Measurements from ENCODE around the gene ABCA10. TPM values are rescaled to one million over a fixed set of nuclear protein-coding genes. Genes with fewer than 3 reads are reported as not detected.

ABCA10 gene
- total RNA-seq, 1 experiment from 2014 or later = not detected

- no peak for DNase-seq (ENCODE audit: low spot score)
- no peak for TF ChIP-seq TEAD4 (CRISPR knock-in tag; IDR thresholded peaks at IDR 0.05)
- no peak for TF ChIP-seq ATF6 (CRISPR knock-in tag; IDR thresholded peaks at IDR 0.05)
- no peak for TF ChIP-seq MXD4 (CRISPR knock-in tag; IDR thresholded peaks at IDR 0.05; ENCODE audit: borderline replicate concordance)
- TF ChIP-seq ZNF263 (CRISPR knock-in tag; IDR thresholded peaks at IDR 0.05; ENCODE audit: low read depth) = no peak
- no peak for TF ChIP-seq RORB (CRISPR knock-in tag; IDR thresholded peaks at IDR 0.05)
- no peak for TF ChIP-seq IRF2 (CRISPR knock-in tag; IDR thresholded peaks at IDR 0.05; ENCODE audit: borderline replicate concordance, low read depth)
- no peak for TF ChIP-seq ETV6 (CRISPR knock-in tag; IDR thresholded peaks at IDR 0.05)
- Mint-ChIP-seq H3K4me3 (no peak overlapping the region), H3K9me3 (no peaks in the 10 kb centered on the region), H3K27me3 (ENCODE audit: low read depth) (no peaks in the 10 kb centered on the region), H3K4me1 (no peaks in the 10 kb centered on the region), H3K27ac (no peak overlapping the region), H3K36me3 (no peaks in the 10 kb centered on the region)
- ATAC-seq = no peak
- CTCF ChIA-PET = interaction anchor here (1.2 to 3.0 kb wide), 3 partner anchors 11 to 452 kb away, joined by 4 to 9 read pairs (median 7); no protein-coding TSS in a partner anchor
- POLR2A ChIA-PET = no interaction called here
Measured at GRCh38 chr17:69223809-69224208, 4.8 kb downstream of the ABCA10 start.

DNA sequence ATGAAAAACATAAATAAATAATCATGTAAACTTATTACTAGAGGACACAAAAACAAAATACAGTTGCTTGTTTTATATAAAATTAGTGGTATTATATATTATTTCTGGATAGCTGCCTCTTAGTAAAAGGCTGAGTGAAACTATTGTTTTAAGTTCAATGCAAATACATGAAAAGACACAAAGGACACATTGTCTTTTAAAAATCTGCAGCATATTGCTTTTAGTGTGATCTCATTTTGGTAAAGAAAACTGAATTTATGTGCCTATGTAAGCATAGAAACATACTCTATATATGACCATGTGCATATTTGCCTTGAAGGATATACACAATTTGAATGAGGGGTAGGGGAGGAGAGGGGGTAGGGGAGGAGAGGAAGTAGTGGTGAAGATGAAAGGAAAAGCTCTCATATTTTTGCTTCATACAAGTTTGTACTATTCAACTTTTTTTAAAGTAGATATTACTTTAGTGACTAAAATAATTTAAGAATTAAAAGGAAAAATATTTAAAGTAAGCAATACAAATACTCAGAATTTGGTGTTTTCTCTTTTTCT is 5.8 kb downstream of the ABCA10 start:
- no peak overlapping the region for H3K27ac Mint-ChIP-seq
- POLR2A ChIA-PET = no interaction called here
- no peaks in the 10 kb centered on the region for H3K4me1 Mint-ChIP-seq
- H3K4me3 Mint-ChIP-seq = no peak overlapping the region
- no peak for TF ChIP-seq RELA (CRISPR knock-in tag; IDR thresholded peaks at IDR 0.05; ENCODE audit: borderline replicate concordance)
- no peak for TF ChIP-seq PREB (CRISPR knock-in tag; IDR thresholded peaks at IDR 0.05; ENCODE audit: borderline replicate concordance)
- TF ChIP-seq ZNF263 (CRISPR knock-in tag; IDR thresholded peaks at IDR 0.05; ENCODE audit: low read depth) = no peak
- no peak for TF ChIP-seq ZNF416 (CRISPR knock-in tag; IDR thresholded peaks at IDR 0.05)
- no peak for TF ChIP-seq SMAD4 (CRISPR knock-in tag; IDR thresholded peaks at IDR 0.05)
- no peak for TF ChIP-seq TEAD4 (CRISPR knock-in tag; IDR thresholded peaks at IDR 0.05)
- TF ChIP-seq NR1H2 (CRISPR knock-in tag; IDR thresholded peaks at IDR 0.05) = no peak
- no peak for TF ChIP-seq SMAD3 (CRISPR knock-in tag; IDR thresholded peaks at IDR 0.05; ENCODE audit: borderline replicate concordance)
- TF ChIP-seq OVOL2 (CRISPR knock-in tag; IDR thresholded peaks at IDR 0.05; ENCODE audit: borderline replicate concordance) = no peak
- no peak for TF ChIP-seq ZNF423 (CRISPR knock-in tag; IDR thresholded peaks at IDR 0.05)
- no peak for TF ChIP-seq ZNF317 (CRISPR knock-in tag; IDR thresholded peaks at IDR 0.05; ENCODE audit: borderline replicate concordance, low read depth)
- ATAC-seq = no peak
- no peaks in the 10 kb centered on the region for H3K36me3 Mint-ChIP-seq
- CTCF ChIA-PET = interaction anchor here (1.7 kb wide), 1 partner anchor 451 kb away, joined by 7 read pairs; no protein-coding TSS in a partner anchor
- no peaks in the 10 kb centered on the region for H3K9me3 Mint-ChIP-seq
- H3K27me3 Mint-ChIP-seq (ENCODE audit: low read depth) = no peaks in the 10 kb centered on the region
- no peak for DNase-seq (ENCODE audit: low spot score)

DNA sequence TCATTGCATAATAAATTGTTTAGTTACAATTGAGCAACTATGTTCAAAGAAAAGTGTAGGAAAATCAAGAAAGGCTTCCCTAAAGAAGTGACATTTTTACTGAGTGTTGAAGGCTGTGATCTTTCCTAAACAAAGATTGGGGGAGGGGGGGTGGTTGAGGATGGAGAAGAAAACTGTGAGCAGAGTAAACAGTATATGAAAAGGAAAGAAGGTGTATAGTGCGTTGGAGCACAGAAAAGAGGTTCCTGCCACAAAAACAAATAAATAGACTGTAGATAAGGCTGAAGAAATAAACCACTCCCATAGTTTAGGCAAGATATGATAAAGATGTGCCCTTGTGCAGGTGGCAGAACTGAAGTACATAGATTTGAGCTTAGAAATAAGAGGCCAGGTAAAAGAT is 8.5 kb downstream of the ABCA10 start:
- ATAC-seq = no peak
- POLR2A ChIA-PET = no interaction called here
- Mint-ChIP-seq H3K4me3 (no peak overlapping the region), H3K4me1 (no peaks in the 10 kb centered on the region), H3K9me3 (no peaks in the 10 kb centered on the region), H3K27me3 (ENCODE audit: low read depth) (no peaks in the 10 kb centered on the region), H3K27ac (no peak overlapping the region), H3K36me3 (no peaks in the 10 kb centered on the region)
- TF ChIP-seq GRHL2 (CRISPR knock-in tag; IDR thresholded peaks at IDR 0.05; ENCODE audit: insufficient replicate concordance, severe bottlenecking) = no peak
- CTCF ChIA-PET = interaction anchor here (0.7 kb wide), 1 partner anchor 135 kb away, joined by 3 read pairs; no protein-coding TSS in a partner anchor
- no peak for DNase-seq (ENCODE audit: low spot score)

GRCh38 chr17:69218986-69219385 is 9.6 kb downstream of the ABCA10 start:
- Mint-ChIP-seq H3K4me1 (no peaks in the 10 kb centered on the region), H3K9me3 (no peaks in the 10 kb centered on the region)
- POLR2A ChIA-PET = interaction anchor here (0.5 kb wide), 1 partner anchor 47 kb away, joined by 5 read pairs; no protein-coding TSS in a partner anchor
- TF ChIP-seq SMAD3 (CRISPR knock-in tag; IDR thresholded peaks at IDR 0.05; ENCODE audit: borderline replicate concordance) = no peak
- TF ChIP-seq TCF7 (CRISPR knock-in tag; IDR thresholded peaks at IDR 0.05; ENCODE audit: low read depth) = no peak
- no peak for TF ChIP-seq MXD4 (CRISPR knock-in tag; IDR thresholded peaks at IDR 0.05; ENCODE audit: borderline replicate concordance)
- no peak for TF ChIP-seq PRDM15 (CRISPR knock-in tag; IDR thresholded peaks at IDR 0.05)
- no peak for TF ChIP-seq ZNF396 (CRISPR knock-in tag; IDR thresholded peaks at IDR 0.05; ENCODE audit: borderline replicate concordance)
- no peak for TF ChIP-seq ZNF416 (CRISPR knock-in tag; IDR thresholded peaks at IDR 0.05)

More at GRCh38 chr17:69218986-69219385, 9.6 kb downstream of the ABCA10 start:
- Mint-ChIP-seq H3K4me3 (no peak overlapping the region), H3K27me3 (ENCODE audit: low read depth) (no peaks in the 10 kb centered on the region), H3K27ac (no peak overlapping the region), H3K36me3 (no peaks in the 10 kb centered on the region)
- DNase-seq (ENCODE audit: low spot score) (no peak), ATAC-seq (peak; percentile 34; the same call in 1 of the 2 replicates)
- CTCF ChIA-PET = interaction anchor here (0.7 kb wide), 1 partner anchor 134 kb away, joined by 3 read pairs; no protein-coding TSS in a partner anchor
